Fibroblast of peridontal ligament (primary cell): ENCODE results near the gene UMODL1.
"Not testable (repeated sequence)": the region's sequence is repeated elsewhere in the genome, so short reads cannot be mapped to it uniquely, and the experiment has no call there.

Experiments used
- DNase-seq: peaks from one replicate; pipeline ENCODE4 v3.0.0-alpha.2; 2010; ENCODE audit errors: extremely low read depth

UMODL1 gene

GRCh38 chr21:42059141-42059540, 12.0 kb upstream of the UMODL1 start:
- DNase-seq, result no peak

- no peak for DNase-seq
These were observed 11.4 kb upstream of the UMODL1 start for GRCh38 chr21:42059721-42060120.

GRCh38 chr21:42060166-42060565, 11.0 kb upstream of the UMODL1 start:
- no peak for DNase-seq

GRCh38 chr21:42061195-42061985, 9.7 kb upstream of the UMODL1 start:
- DNase-seq, result no peak

GRCh38 chr21:42061986-42062235, 9.2 kb upstream of the UMODL1 start:
- no peak for DNase-seq

GRCh38 chr21:42062236-42063022, 8.7 kb upstream of the UMODL1 start:
- DNase-seq, result no peak

GRCh38 chr21:42063191-42063570, 7.9 kb upstream of the UMODL1 start:
- no peak for DNase-seq

- no peak for DNase-seq
These were observed 7.3 kb upstream of the UMODL1 start for GRCh38 chr21:42063571-42064521.

- DNase-seq, result no peak
These were observed 4.6 kb upstream of the UMODL1 start for GRCh38 chr21:42066521-42066920.

- no peak for DNase-seq
These were observed 3.4 kb upstream of the UMODL1 start for GRCh38 chr21:42067531-42068255.

- DNase-seq, result no peak
These were observed 2.9 kb upstream of the UMODL1 start for GRCh38 chr21:42068256-42068545.

- DNase-seq, result no peak
These were observed 2.5 kb upstream of the UMODL1 start for GRCh38 chr21:42068592-42068991.

- DNase-seq, result no peak
These were observed 1.8 kb upstream of the UMODL1 start for GRCh38 chr21:42069327-42069726.

GRCh38 chr21:42069843-42070242, 1.3 kb upstream of the UMODL1 start:
- no peak for DNase-seq

- no peak for DNase-seq
These were observed 2.3 kb downstream of the UMODL1 start for GRCh38 chr21:42073145-42074099.

GRCh38 chr21:42075686-42076471, 4.8 kb downstream of the UMODL1 start:
- DNase-seq, result no peak

GRCh38 chr21:42077685-42078238, 6.6 kb downstream of the UMODL1 start:
- not testable (repeated sequence) for DNase-seq

GRCh38 chr21:42078247-42079007, 7.3 kb downstream of the UMODL1 start:
- not testable (repeated sequence) for DNase-seq
